ENCODE results near the gene CEP57L1. TPM values are rescaled to one million over a fixed set of nuclear protein-coding genes. Genes with fewer than 3 reads are reported as not detected.
A peak's percentile ranks its signal among the peaks of the same experiment; 100 is the strongest.
"Not testable (repeated sequence)": the region's sequence is repeated elsewhere in the genome, so short reads cannot be mapped to it uniquely, and the experiment has no call there.

CEP57L1 gene
- total RNA-seq, 2 donors from 2014 or later, result 14.4 to 29.3 TPM

GRCh38 chr6:109102762-109103161 is 7.5 kb downstream of the CEP57L1 start:
- no peaks in the 10 kb centered on the region for H3K27me3 Mint-ChIP-seq
- no peak overlapping the region for H3K4me3 Mint-ChIP-seq
- peaks cover 0 to 6% of the 10 kb centered on the region in 2 donors for H3K4me1 Mint-ChIP-seq (ENCODE audit: low read depth in 2 of 2)
- no peak overlapping the region for H3K27ac Mint-ChIP-seq
- no peaks in the 10 kb centered on the region for H3K9me3 Mint-ChIP-seq
- ATAC-seq (no peak), DNase-seq (ENCODE audit: low spot score) (no peak)
- H3K36me3 Mint-ChIP-seq, result peaks cover 5% of the 10 kb centered on the region

- DNase-seq (ENCODE audit: low spot score), result no peak
- no peak overlapping the region for H3K27ac Mint-ChIP-seq
- H3K27me3 Mint-ChIP-seq, result no peaks in the 10 kb centered on the region
- peaks cover 2% of the 10 kb centered on the region for H3K36me3 Mint-ChIP-seq
- H3K9me3 Mint-ChIP-seq, result no peaks in the 10 kb centered on the region
- H3K4me3 Mint-ChIP-seq, result no peak overlapping the region
- H3K4me1 Mint-ChIP-seq (ENCODE audit: low read depth in 2 of 2), result peaks cover 0 to 2% of the 10 kb centered on the region in 2 donors
- peak in 1 of 2 donors; percentile 43 for ATAC-seq
Measured at GRCh38 chr6:109103942-109104341, 8.6 kb downstream of the CEP57L1 start.

GRCh38 chr6:109104512-109104911 is 9.2 kb downstream of the CEP57L1 start:
- Mint-ChIP-seq H3K4me3 (no peak overlapping the region), H3K4me1 (ENCODE audit: low read depth in 2 of 2) (no peaks in the 10 kb centered on the region), H3K9me3 (no peaks in the 10 kb centered on the region), H3K27me3 (no peaks in the 10 kb centered on the region), H3K36me3 (no peaks in the 10 kb centered on the region), H3K27ac (no peak overlapping the region)
- DNase-seq (ENCODE audit: low spot score), result no peak
- ATAC-seq, result no peak

DNA sequence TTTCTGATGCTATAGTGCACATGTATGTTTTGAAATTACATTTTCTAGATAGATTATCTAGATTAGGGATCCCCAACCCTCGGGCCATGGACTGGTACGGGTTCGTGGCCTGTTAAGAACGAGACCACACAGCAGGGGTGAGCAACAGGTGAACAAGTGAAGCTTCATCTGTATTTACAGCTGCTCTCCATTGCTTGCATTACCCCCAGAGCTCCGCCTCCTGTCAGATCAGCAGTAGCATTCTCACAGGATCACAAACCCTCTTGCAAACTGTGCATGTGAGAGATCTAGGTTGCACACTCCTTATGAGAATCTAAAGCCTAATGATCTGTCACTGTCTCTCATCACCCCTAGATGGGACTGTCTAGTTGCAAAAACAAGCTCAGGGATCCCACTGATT is 10.4 kb downstream of the CEP57L1 start:
- Mint-ChIP-seq H3K9me3 (no peaks in the 10 kb centered on the region), H3K27me3 (no peaks in the 10 kb centered on the region), H3K27ac (no peak overlapping the region), H3K4me1 (ENCODE audit: low read depth in 2 of 2) (no peaks in the 10 kb centered on the region), H3K36me3 (peaks cover 5% of the 10 kb centered on the region), H3K4me3 (no peak overlapping the region)
- no peak for DNase-seq (ENCODE audit: low spot score)
- ATAC-seq, result no peak

- not testable (repeated sequence) for H3K4me3 Mint-ChIP-seq; H3K27me3 Mint-ChIP-seq; H3K9me3 Mint-ChIP-seq; ATAC-seq; DNase-seq (ENCODE audit: low spot score); H3K4me1 Mint-ChIP-seq (ENCODE audit: low read depth in 2 of 2); H3K27ac Mint-ChIP-seq
- H3K36me3 Mint-ChIP-seq, result peaks cover 12% of the 10 kb centered on the region
Measured at GRCh38 chr6:109109663-109110062, 14.4 kb downstream of the CEP57L1 start.

- peaks cover 12% of the 10 kb centered on the region for H3K36me3 Mint-ChIP-seq
- not testable (repeated sequence) for H3K4me3 Mint-ChIP-seq; ATAC-seq; H3K4me1 Mint-ChIP-seq (ENCODE audit: low read depth in 2 of 2); H3K27me3 Mint-ChIP-seq; H3K27ac Mint-ChIP-seq; H3K9me3 Mint-ChIP-seq; DNase-seq (ENCODE audit: low spot score)
Measured at GRCh38 chr6:109112663-109113062, 17.4 kb downstream of the CEP57L1 start.

GRCh38 chr6:109117346-109118035 is 22.2 kb downstream of the CEP57L1 start:
- no peaks in the 10 kb centered on the region for H3K27me3 Mint-ChIP-seq
- no peak overlapping the region for H3K27ac Mint-ChIP-seq
- no peak overlapping the region for H3K4me3 Mint-ChIP-seq
- DNase-seq (ENCODE audit: low spot score) (no peak), ATAC-seq (no peak)
- no peaks in the 10 kb centered on the region for H3K9me3 Mint-ChIP-seq
- H3K36me3 Mint-ChIP-seq, result no peaks in the 10 kb centered on the region
- H3K4me1 Mint-ChIP-seq (ENCODE audit: low read depth in 2 of 2), result peaks cover 13 to 24% of the 10 kb centered on the region in 2 donors

DNA sequence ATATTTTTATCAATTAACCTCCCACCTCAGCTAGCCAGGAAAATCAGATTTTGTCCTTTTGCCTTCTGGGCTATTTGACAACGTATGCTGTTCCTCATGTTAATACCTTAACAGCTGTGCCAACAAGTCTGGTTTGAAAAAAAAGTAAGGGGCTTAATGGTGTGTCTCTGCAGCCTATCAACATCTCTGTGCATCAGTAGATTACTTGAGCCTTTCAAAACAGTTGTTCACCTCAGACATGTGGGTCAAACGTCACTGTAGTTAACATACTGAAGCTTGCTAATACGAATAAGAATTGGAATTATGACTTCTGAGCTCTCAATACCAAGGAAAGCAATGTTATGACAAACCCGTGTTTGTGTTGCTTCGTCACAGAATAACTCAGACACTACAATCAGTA is 23.0 kb downstream of the CEP57L1 start:
- H3K27me3 Mint-ChIP-seq, result no peaks in the 10 kb centered on the region
- no peak overlapping the region for H3K27ac Mint-ChIP-seq
- H3K9me3 Mint-ChIP-seq, result no peaks in the 10 kb centered on the region
- ATAC-seq (no peak), DNase-seq (ENCODE audit: low spot score) (no peak)
- no peak overlapping the region for H3K4me3 Mint-ChIP-seq
- H3K4me1 Mint-ChIP-seq (ENCODE audit: low read depth in 2 of 2), result peaks cover 9 to 18% of the 10 kb centered on the region in 2 donors
- no peaks in the 10 kb centered on the region for H3K36me3 Mint-ChIP-seq

DNA sequence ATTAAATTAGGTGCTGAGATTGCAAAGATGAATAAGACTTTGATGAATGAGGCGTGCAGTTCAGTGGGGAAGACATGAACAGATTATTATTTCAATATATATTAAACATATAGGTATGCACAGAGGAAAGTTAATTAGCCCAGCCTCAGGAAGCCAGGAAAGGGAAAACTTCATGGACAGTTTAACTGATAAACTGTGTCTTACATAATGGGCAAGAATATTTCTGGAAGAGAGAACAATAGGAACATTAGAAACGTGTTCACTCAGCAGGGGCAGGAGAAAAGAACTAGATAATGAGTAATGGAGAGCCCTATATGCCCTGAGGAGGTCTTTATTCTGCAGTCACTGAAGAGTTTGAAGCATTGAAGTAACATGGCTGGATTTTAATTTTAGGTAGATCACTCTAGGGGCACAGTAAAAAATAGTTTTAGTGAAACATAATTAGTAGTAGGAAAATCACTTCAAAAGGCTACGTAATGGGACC is 23.6 kb downstream of the CEP57L1 start:
- no peaks in the 10 kb centered on the region for H3K27me3 Mint-ChIP-seq
- DNase-seq (ENCODE audit: low spot score) (no peak), ATAC-seq (no peak)
- no peaks in the 10 kb centered on the region for H3K9me3 Mint-ChIP-seq
- H3K4me3 Mint-ChIP-seq, result no peak overlapping the region
- no peaks in the 10 kb centered on the region for H3K36me3 Mint-ChIP-seq
- peaks cover 9 to 18% of the 10 kb centered on the region in 2 donors for H3K4me1 Mint-ChIP-seq (ENCODE audit: low read depth in 2 of 2)
- no peak overlapping the region for H3K27ac Mint-ChIP-seq

DNA sequence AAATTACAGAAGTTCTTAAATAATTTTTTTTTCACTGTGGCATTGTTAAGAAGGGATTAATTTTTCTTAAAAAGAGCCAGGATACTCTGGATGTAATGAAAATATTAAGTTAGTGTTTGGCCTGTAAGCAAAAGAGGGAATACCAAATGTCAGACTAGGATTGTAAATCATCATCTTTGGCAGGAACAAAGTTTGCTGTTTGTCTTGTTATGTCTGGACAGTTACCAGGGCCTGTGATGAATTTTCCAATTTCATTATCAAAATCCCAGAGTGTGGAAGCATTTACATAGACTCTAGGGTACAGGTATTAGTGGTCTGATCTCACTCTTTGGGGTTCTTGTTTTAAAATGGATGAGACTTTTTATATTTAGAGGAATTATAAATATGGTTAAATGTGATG is 26.1 kb downstream of the CEP57L1 start:
- Mint-ChIP-seq H3K4me3 (no peak overlapping the region), H3K9me3 (no peaks in the 10 kb centered on the region), H3K27ac (no peak overlapping the region), H3K27me3 (no peaks in the 10 kb centered on the region), H3K36me3 (no peaks in the 10 kb centered on the region), H3K4me1 (ENCODE audit: low read depth in 2 of 2) (peaks cover 9 to 18% of the 10 kb centered on the region in 2 donors)
- ATAC-seq (no peak), DNase-seq (ENCODE audit: low spot score) (no peak)

GRCh38 chr6:109124219-109124618 is 28.9 kb downstream of the CEP57L1 start:
- Mint-ChIP-seq H3K4me3 (no peak overlapping the region), H3K4me1 (ENCODE audit: low read depth in 2 of 2) (peaks cover 9 to 14% of the 10 kb centered on the region in 2 donors), H3K27me3 (no peaks in the 10 kb centered on the region), H3K27ac (no peak overlapping the region), H3K36me3 (no peaks in the 10 kb centered on the region), H3K9me3 (no peaks in the 10 kb centered on the region)
- no peak for ATAC-seq
- no peak for DNase-seq (ENCODE audit: low spot score)

DNA sequence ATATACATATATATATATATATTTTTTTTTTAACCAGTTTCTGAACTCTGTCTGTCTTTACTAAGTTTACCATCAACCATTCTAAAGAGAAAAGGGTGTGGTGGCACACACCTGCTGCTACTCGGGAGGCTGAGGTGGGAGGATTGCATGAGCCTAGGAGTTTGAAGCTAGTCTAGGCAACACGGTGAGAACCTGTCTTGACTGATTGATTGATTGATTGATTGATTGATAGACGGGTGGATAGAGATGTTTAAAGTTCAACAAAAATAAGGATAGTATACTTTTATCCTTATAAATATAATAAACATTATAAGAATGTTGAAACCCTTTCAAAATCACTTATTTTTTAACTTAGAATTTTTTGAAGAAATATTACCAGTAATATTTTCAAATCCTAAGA is 30.2 kb downstream of the CEP57L1 start:
- ATAC-seq, result no peak
- Mint-ChIP-seq H3K4me1 (ENCODE audit: low read depth in 2 of 2) (peaks cover 7 to 11% of the 10 kb centered on the region in 2 donors), H3K27ac (no peak overlapping the region), H3K9me3 (no peaks in the 10 kb centered on the region), H3K27me3 (no peaks in the 10 kb centered on the region), H3K36me3 (peaks cover 6% of the 10 kb centered on the region), H3K4me3 (no peak overlapping the region)
- no peak for DNase-seq (ENCODE audit: low spot score)

DNA sequence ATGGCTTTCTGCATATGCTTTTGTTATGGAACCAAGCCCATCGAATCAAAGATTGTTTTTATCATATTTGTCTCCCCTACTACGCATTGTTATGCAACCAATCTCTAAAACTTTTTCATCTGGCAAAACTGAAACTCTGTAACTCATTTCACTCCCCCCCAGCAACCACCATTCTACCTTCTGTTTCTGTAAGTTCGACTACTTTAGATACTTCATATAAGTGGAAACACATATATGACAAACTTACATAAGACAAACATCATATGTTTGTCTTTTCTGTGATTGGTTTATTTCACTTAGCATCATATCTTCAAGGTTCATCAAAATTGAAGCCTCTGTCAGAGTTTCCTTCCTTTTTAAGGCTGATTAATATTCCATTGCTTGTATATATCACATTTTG is 34.8 kb downstream of the CEP57L1 start:
- Mint-ChIP-seq H3K27me3 (no peaks in the 10 kb centered on the region), H3K27ac (no peak overlapping the region), H3K4me3 (no peak overlapping the region), H3K4me1 (ENCODE audit: low read depth in 2 of 2) (peaks cover 2 to 6% of the 10 kb centered on the region in 2 donors), H3K9me3 (no peaks in the 10 kb centered on the region), H3K36me3 (peaks cover 9% of the 10 kb centered on the region)
- no peak for ATAC-seq
- DNase-seq (ENCODE audit: low spot score), result no peak

DNA sequence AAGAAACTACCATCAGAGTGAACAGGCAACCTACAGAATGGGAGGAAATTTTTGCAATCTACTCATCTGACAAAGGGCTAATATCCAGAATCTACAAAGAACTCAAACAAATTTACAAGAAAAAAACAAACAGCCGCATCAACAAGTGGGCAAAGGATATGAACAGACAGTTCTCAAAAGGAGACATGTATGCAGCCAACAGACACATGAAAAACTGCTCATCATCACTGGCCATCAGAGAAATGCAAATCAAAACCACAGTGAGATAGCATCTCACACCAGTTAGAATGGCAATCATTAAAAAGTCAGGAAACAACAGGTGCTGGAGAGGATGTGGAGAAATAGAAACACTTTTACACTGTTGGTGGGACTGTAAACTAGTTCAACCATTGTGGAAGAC is 40.3 kb downstream of the CEP57L1 start:
- H3K36me3 Mint-ChIP-seq; DNase-seq (ENCODE audit: low spot score); H3K27me3 Mint-ChIP-seq; H3K9me3 Mint-ChIP-seq; H3K4me3 Mint-ChIP-seq; ATAC-seq; H3K4me1 Mint-ChIP-seq (ENCODE audit: low read depth in 2 of 2); H3K27ac Mint-ChIP-seq: not testable (repeated sequence)

DNA sequence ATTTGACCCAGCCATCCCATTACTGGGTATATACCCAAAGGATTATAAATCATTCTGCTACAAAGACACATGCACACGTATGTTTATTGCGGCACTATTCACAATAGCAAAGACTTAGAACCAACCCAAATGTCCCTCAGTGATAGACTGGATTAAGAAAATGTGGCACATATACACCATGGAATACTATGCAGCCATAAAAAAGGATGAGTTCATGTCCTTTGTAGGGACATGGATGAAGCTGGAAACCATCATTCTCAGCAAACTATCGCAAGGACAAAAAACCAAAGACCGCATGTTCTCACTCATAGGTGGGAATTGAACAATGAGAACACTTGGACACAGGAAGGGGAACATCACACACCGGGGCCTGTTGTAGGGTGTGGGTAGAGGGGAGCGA is 40.7 kb downstream of the CEP57L1 start:
- H3K27me3 Mint-ChIP-seq; H3K4me3 Mint-ChIP-seq; H3K36me3 Mint-ChIP-seq; H3K9me3 Mint-ChIP-seq; H3K4me1 Mint-ChIP-seq (ENCODE audit: low read depth in 2 of 2); ATAC-seq; H3K27ac Mint-ChIP-seq; DNase-seq (ENCODE audit: low spot score): not testable (repeated sequence)

Data from natural killer cell treated with Interleukin-12 subunit alpha and Interleukin-12 subunit beta and Interleukin-15 and Interleukin-18, amount 100 ng/mL, for 72 hours (primary cell).